HG03439 (cell line): ENCODE measurements around the gene SH3PXD2A.

ENCODE experiments used
- ATAC-seq: cut with Tn5 transposase; IDR thresholded peaks from one replicate; pipeline ENCODE4 v1.9.1; 2021; ENCODE audit warnings: mild to moderate bottlenecking, moderate library complexity; ENCODE audit not compliant: unreplicated experiment

The SH3PXD2A gene

GRCh38 chr10:103712146-103712545 is 143.2 kb downstream of the SH3PXD2A start:
- no peak for ATAC-seq

GRCh38 chr10:103711351-103711994 is 143.9 kb downstream of the SH3PXD2A start:
- ATAC-seq: no peak

DNA sequence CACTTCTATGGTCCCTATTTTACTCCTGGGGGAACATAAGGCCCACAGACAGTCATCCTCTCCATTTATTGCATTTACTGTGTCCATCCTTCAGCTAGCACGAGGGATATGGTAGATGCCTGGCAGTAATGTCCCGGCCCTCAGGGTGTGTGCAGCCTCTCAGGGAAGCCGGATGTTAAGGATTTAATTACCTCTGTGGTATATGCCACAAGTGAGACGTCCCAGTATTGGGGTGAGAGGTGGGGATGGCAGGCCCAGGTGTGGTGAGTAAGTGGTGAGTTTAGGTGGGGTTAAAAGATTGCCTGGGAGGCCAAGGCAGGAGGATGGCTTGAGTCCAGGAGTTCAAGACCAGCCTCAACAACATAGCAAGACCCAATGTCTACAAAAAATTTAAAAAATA is 144.9 kb downstream of the SH3PXD2A start:
- no peak for ATAC-seq

DNA sequence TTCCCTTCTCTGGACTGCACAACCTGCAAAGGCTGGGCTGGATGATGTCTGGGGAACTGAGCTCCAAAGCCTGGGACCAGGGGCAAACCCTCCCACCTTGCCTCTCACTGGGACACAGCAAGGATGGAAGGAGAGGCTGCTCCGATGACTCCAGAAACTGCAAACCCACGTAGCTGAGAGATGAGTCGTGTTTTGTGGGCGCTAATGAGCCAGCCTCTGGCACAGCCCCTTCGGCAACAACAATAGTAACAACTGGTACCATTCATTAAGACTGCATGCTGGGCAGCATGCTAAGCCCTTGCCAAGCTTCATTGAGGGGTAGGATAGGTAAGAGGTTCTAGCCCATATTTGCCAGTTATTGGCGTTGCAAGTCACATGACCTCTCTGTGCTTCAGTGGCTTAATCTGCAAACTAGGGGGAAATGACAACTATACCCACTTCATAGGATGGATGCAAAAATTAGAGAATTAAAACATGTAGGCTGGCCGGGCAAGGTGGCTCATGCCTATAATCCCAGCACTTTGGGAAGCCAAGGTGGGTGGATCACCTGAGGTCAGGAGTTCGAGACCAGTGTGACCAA is 145.9 kb downstream of the SH3PXD2A start:
- ATAC-seq: no peak

- ATAC-seq: no peak
These were observed 146.6 kb downstream of the SH3PXD2A start for GRCh38 chr10:103708627-103709288.

DNA sequence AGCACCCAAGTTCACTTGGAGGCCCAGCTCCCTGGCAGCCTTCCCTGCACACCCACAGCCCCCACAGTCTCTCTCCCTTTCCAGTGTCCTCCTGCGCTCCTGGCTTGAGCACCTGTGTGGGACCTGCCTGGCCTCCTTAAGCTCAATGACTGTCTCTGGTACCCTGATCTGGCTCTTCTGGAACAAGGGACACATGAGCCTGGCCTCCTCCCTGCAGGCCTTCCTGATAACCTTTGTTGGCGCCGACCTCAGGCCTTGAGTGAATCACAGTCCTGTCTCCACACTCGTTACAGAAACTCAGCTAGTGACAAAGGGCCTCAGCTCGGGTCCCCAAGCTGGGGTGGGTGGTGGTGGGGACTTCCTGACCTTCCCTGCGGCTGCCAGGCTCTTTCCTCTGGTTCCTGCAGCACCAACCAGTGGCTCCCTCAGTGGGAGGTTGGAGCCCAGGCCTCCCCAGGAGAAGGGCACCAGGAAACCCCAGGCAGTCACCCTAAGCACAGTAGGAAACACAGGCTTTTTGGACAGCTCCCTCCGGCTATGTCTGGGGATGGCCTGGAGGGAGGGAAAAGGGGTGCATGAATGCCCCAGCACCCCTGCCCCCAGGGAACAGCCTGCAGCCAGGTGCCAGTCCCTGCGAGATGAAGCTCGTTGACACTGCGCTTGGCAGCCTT is 147.3 kb downstream of the SH3PXD2A start:
- ATAC-seq: no peak

DNA sequence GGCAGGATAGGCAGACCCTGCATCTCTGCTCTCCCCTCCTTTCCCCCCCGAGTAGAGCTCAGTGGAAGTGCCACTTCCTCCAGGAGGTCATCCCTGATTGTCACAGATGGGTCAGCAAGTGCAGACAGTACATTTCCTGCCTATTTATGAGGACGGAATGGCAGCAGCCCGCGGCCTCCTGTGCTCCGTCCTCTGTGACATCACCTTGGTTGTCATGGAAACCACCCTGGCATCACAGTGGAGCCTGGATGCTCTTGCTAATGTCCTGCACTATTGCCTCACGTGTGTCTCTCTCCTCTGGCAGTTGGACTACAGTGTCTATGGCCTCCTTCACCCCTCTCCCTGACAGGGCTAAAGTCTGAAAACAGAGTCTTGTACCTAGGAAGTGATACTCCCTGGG is 148.6 kb downstream of the SH3PXD2A start:
- ATAC-seq: no peak

GRCh38 chr10:103706047-103706446 is 149.3 kb downstream of the SH3PXD2A start:
- ATAC-seq: no peak

- no peak for ATAC-seq
These were observed 151.1 kb downstream of the SH3PXD2A start for GRCh38 chr10:103703941-103704919.

DNA sequence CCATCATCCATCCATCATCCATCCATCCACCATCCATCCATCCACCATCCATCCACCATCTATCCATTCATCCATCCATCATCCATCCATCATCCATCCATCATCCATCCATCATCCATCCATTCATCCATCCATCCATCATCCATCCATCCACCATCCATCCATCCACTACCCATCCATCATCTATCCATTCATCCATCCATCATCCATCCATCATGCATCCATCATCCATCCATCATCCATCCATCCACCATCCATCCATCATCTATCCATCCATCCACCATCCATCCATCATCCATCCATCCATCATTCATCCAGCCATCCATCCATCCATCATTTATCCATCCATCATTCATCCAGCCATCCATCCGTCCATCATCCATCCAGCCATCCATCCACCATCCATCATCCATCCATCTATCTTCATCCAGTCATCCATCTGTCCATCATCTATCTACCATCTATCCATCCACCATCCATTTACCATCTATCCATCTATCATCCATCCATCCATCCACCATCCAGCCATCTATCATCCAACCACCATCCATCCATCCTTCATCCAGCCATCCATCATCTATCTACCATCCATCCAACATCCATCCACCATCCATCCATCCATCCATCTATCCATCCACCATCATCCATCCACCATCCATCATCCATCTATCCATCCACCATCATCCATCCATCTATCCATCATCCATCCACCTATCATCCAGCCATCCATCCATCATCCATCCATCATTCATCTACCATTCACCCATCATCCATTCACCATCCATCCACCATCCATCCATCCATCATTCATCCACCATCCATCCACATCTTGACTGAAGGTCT is 153.8 kb downstream of the SH3PXD2A start:
- no peak for ATAC-seq

DNA sequence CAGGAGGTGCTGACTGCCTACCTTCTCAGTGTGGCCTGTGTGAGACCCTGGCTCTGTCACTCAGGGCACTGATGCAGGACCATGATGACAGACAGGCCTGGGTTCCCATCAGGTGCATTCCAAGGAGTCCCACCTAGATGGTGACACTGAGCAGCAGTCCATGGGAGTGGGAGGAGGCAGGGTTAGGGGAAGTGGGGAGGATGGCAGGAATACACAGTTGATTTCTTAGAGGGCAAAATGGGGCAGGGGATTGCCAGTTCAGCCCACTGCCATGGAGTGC is 155.0 kb downstream of the SH3PXD2A start:
- ATAC-seq: no peak

DNA sequence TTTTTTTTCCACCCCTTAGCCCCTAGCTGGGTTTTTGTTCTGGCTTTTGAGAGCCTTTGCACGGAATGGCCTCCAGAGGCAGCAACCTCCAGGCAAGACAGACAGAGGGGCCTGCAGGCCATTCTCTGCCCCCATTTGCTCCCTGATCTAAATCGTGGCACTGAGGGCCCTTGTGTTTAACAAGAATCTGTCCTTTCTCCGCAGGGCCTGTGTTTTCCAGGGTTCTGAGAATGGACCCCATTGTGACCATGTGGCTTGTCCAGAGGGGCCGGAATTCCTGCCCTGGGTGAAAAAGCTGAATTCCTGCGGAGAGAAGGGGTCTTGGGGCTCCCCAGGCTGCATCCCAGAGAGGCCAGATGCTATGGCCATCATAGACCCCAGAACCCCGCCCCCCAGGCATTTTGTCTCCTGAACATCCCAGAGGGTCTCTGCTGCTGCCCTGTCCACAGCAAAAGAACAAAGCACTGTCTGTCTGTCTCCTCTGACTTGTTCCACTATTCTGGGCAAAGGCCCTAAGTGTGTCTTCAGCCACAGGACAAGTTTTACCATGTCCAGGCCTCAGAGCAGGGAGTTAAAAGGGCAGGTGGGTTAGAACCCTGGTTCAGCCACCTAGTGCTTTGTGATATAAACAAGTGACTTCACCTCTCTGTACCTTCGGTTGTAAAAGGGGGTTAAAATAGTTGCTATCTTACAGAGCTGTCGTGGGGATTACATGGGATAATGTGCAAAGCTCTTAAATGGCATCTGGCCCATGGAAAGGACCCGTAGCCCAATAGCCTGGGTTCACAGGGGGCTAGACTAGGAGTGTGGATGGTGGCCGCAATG is 155.6 kb downstream of the SH3PXD2A start:
- no peak for ATAC-seq

DNA sequence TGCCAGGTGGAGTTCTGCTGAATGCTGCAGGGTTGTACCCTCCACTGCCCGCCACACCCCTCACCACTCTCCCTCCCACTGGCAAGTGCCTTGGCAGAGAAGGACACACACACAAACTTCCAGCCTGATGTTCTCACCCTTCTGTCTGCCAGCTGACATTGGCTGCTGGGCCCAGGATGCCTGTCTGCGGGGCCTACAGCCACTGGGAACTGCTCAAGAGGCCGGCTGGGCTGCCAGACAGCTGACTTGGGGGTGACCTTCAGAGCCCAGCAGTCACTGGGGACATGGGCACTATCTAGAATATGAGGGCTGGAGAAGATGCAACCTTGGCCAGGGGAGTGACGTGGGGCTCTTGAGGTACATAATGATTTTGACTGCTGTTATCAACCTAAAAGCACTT is 157.1 kb downstream of the SH3PXD2A start:
- no peak for ATAC-seq

- no peak for ATAC-seq
These were observed 157.6 kb downstream of the SH3PXD2A start for GRCh38 chr10:103697787-103698186.

DNA sequence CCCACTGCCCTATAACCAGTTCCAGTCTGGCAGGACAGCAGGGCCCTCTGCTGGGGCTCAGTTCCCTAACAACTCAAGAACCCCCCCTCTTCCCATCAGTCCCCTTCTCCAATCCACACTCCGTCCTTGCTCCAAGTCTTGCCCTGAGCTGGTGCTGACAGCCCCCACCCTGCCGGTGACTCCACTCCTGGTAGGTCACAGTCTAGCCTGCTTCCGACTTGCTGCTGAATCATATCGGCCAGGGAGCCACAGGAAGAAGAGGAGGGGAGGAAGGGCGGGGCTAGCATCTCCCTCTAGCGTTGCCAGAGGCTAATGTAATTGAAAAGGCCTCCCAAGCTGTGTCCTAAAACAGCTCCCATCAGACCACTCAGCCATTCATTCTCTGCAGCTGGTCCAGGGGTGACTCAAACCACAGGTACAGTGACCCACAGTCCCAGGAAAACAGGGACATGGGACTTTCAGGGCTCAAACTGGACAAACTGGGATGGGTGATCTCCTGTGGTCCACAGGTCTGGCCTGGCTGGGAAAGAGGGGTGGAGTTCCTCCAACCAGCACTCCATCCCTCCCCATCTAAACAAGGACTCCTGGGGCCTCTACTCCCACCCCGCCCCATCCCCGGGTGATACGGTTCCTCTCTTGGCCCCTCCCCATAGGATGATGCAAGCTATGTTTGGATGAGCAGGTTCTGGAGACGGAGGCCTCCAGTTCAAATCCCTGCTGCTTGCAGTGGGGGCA is 158.8 kb downstream of the SH3PXD2A start:
- no peak for ATAC-seq

- no peak for ATAC-seq
These were observed 159.3 kb downstream of the SH3PXD2A start for GRCh38 chr10:103696094-103696410.

DNA sequence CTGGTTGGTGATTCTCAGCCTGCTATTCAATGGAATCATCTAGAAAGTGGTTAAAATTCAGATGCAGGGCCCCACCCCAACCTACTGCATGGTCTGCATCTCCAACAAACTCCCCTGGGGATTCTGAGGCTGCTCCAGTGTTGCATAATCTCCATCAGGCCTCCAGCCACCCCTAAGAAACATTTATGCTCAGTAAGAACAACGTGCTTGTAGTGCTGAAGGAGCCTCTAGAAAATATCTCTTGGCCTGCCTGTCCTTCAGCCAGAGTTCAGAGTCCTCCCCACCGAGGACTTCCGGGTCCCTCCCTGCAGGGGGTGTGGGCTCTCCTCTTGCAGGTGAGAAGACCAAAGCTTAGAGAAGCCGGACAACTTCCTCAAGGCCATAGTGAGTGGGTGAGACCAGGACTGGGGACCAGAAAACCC is 159.8 kb downstream of the SH3PXD2A start:
- ATAC-seq: no peak

- ATAC-seq: no peak
These were observed 161.6 kb downstream of the SH3PXD2A start for GRCh38 chr10:103693812-103694205.
